ENCODE results near the gene MBD5. TPM values are rescaled to one million over a fixed set of nuclear protein-coding genes. Genes with fewer than 3 reads are reported as not detected.

Gene MBD5
- total and polyA plus RNA-seq, 2 of the 4 experiments (the other 2 are of a cell fraction): 9.8 to 14.2 TPM

DNA sequence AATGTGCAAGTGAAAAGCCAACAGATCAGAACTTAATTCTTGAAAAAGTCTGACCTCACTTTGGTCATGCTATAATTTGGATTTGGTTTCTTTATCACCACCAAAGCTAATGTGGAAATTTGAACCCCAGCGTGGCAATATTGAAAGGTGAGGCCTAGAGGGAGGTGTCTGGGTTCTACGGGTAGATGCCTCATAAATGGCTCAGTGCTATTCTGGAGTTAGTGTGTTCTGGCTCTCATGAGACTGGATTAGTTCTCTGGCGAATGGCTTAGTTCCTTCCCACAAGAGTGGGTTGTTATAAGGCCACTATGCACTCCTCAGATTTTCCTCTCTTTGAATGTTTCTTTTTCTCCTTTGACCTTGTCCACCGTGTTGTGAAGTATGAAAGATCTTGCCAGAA lies 22.7 kb upstream of the MBD5 start:
- CTCF ChIA-PET: interaction anchor here (0.6 to 0.8 kb wide), 3 partner anchors 25 to 235 kb away, joined by 3 read pairs; no protein-coding TSS in a partner anchor

More for the DNA sequence above, 22.7 kb upstream of the MBD5 start:
- DNase-seq (no peak), ATAC-seq (ENCODE audit: low read depth) (no peak)
- H3K56ac ChIP-seq (ENCODE audit: extremely low read depth, insufficient read depth, low read length): no peak overlapping the region
- H3K9me3 ChIP-seq (ENCODE audit: control insufficient read depth, insufficient read depth, low read length): no peaks in the 10 kb centered on the region
- no peak overlapping the region for H2BK120ac ChIP-seq (ENCODE audit: low read depth, low read length)
- TF ChIP-seq FOS (IDR thresholded peaks at IDR 0.05; ENCODE audit: low read depth, low read length) (no peak), MXI1 (IDR thresholded peaks at IDR 0.05; ENCODE audit: borderline replicate concordance, low read depth, low read length) (no peak), RCOR1 (IDR thresholded peaks at IDR 0.05; ENCODE audit: insufficient replicate concordance, low read length) (no peak)
- TF ChIP-seq, protein P1, sequence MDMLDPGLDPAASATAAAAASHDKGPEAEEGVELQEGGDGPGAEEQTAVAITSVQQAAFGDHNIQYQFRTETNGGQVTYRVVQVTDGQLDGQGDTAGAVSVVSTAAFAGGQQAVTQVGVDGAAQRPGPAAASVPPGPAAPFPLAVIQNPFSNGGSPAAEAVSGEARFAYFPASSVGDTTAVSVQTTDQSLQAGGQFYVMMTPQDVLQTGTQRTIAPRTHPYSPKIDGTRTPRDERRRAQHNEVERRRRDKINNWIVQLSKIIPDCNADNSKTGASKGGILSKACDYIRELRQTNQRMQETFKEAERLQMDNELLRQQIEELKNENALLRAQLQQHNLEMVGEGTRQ (IDR thresholded peaks at IDR 0.05; ENCODE audit: low read depth, low read length): no peak
- peak overlapping the region; percentile 7; the same call in 1 of the 2 replicates for H3K23ac ChIP-seq (ENCODE audit: low read depth, low read length)
- H3K18ac ChIP-seq (ENCODE audit: low read depth, low read length): no peak overlapping the region
- peaks cover 6% of the 10 kb centered on the region for H3K36me3 ChIP-seq (ENCODE audit: control insufficient read depth, insufficient read depth, low read length)
- 0 out of 2 replicates have a peak, but pooled peaks cover 3% of the 10 kb centered on the region for H3K4me1 ChIP-seq (ENCODE audit: control insufficient read depth, insufficient read depth, low read length)
- POLR2A ChIA-PET (ENCODE audit: unreplicated experiment): no interaction called here
- no peak overlapping the region for H2BK15ac ChIP-seq (ENCODE audit: low read depth, low read length)
- no peak overlapping the region for H2AFZ ChIP-seq (replicated peaks; ENCODE audit: low read length, poor library complexity)
- no peak overlapping the region for H3K4ac ChIP-seq (ENCODE audit: low read depth, low read length)
- no peak overlapping the region for H3K9ac ChIP-seq (ENCODE audit: low read depth, low read length)
- H4K20me1 ChIP-seq (ENCODE audit: insufficient read depth, low read length): peaks cover 6% of the 10 kb centered on the region; the same call in 1 of the 2 replicates
- H3K4me3 ChIP-seq (ENCODE audit: insufficient read depth, low read depth, low read length): no peak overlapping the region
- no peak overlapping the region for H2AK9ac ChIP-seq (replicated peaks; ENCODE audit: low read depth, low read length, poor library complexity)
- no peak overlapping the region for H4K91ac ChIP-seq (ENCODE audit: insufficient read depth, low read depth, low read length)
- H3K14ac ChIP-seq (replicated peaks; ENCODE audit: low read depth, low read length): no peak overlapping the region
- no peak overlapping the region for H4K5ac ChIP-seq (ENCODE audit: low read depth, low read length)
- H4K8ac ChIP-seq (ENCODE audit: low read depth in 2 of 2, low read length in 2 of 2): no peak overlapping the region
- BruUV-seq (replicated peaks): no TSS peak
- intact Hi-C loops (cut with micrococcal nuclease): loop anchor here (10.0 kb wide), 1 partner anchor 357 kb away; no protein-coding TSS in a partner anchor
- no peak overlapping the region for H3K4me2 ChIP-seq (ENCODE audit: low read depth, low read length)
- dilution Hi-C loops (cut with HindIII; ENCODE audit: low sequenced_read_pairs, unreplicated experiment): no loop called here
- peaks cover 9 to 25% of the 10 kb centered on the region in 2 experiments for H3K79me1 ChIP-seq (ENCODE audit: low read depth in 1 of 2, low read length in 2 of 2)
- H2BK20ac ChIP-seq (ENCODE audit: low read depth, low read length): no peak overlapping the region
- no peak overlapping the region for H3K27ac ChIP-seq (ENCODE audit: insufficient read depth, low read length)
- H3K27me3 ChIP-seq (ENCODE audit: control insufficient read depth, insufficient read depth, low read length): no peaks in the 10 kb centered on the region
- in situ Hi-C loops (cut with MboI; ENCODE audit: low sequenced_read_pairs): loop anchor here (25.0 kb wide), 1 partner anchor 989 kb away; no protein-coding TSS in a partner anchor
- no peak overlapping the region for H2AK5ac ChIP-seq (ENCODE audit: low read depth, low read length)
- WGBS, 2 experiments (ENCODE audit: extremely low coverage in 2 of 2, insufficient read length in 1 of 2): no CpG with 5 or more reads among the region's 4 CpGs
- H2BK5ac ChIP-seq (ENCODE audit: low read depth, low read length, poor library complexity, severe bottlenecking): no peak overlapping the region
- H3K9me1 ChIP-seq (ENCODE audit: insufficient read depth, low read length): peaks cover 3% of the 10 kb centered on the region; the same call in 1 of the 2 replicates

Measured in IMR-90 (cell line).